Measurements from ENCODE around the gene ARHGEF6. TPM values are rescaled to one million over a fixed set of nuclear protein-coding genes. Genes with fewer than 3 reads are reported as not detected.
"Not testable (repeated sequence)": the region's sequence is repeated elsewhere in the genome, so short reads cannot be mapped to it uniquely, and the experiment has no call there.

The ARHGEF6 gene
- total and polyA plus RNA-seq, 3 donors from 2014 or later, result 5.7 to 7.0 (median 6.8) TPM

DNA sequence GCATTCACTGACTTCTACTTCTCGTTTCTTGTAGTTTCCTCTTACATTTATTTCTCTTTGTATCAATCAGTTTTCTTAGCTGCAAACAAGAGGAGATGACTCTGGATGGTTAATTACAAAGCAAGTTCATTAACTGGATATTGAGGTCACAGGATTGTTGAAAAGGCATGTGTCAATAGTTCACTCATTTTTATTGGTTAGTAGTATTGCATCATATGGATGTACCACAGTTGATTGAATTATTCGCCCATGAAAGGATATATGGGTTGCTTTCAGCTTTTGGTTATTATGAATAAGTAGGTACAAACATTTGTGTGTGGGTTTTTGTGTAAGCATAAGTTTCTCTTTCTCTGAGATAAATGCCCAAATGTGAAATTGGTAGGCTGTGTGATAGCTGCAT is 21.8 kb upstream of the ARHGEF6 start:
- intact Hi-C loops (cut with DNase I; ENCODE audit: low total_unique reads), result no loop called here
- Histone ChIP-seq H3K4me3 (no peak overlapping the region), H3K36me3 (ENCODE audit: low read depth, missing control alignments) (no peaks in the 10 kb centered on the region), H3K4me1 (no peaks in the 10 kb centered on the region), H3K9me3 (no peaks in the 10 kb centered on the region), H3K27ac (no peak overlapping the region), H3K27me3 (no peaks in the 10 kb centered on the region)
- 89 to 98% methylated on average over 2 of the region's 2 CpGs for WGBS, 2 donors
- no peak for DNase-seq
- TF ChIP-seq CTCF (IDR thresholded peaks at IDR 0.05) (no peak), POLR2A (IDR thresholded peaks at IDR 0.05) (no peak)

- intact Hi-C loops (cut with DNase I; ENCODE audit: low total_unique reads), result no loop called here
- Histone ChIP-seq H3K4me1 (no peaks in the 10 kb centered on the region), H3K27me3 (no peaks in the 10 kb centered on the region), H3K9me3 (no peaks in the 10 kb centered on the region), H3K27ac (no peak overlapping the region), H3K4me3 (no peak overlapping the region), H3K36me3 (ENCODE audit: low read depth, missing control alignments) (no peaks in the 10 kb centered on the region)
- TF ChIP-seq POLR2A (IDR thresholded peaks at IDR 0.05) (no peak), CTCF (IDR thresholded peaks at IDR 0.05) (no peak)
- 52 to 58% methylated on average over 3 of the region's 3 CpGs for WGBS, 2 donors
- no peak for DNase-seq
Observed at GRCh38 chrX:136797787-136798186, 17.1 kb upstream of the ARHGEF6 start.

DNA sequence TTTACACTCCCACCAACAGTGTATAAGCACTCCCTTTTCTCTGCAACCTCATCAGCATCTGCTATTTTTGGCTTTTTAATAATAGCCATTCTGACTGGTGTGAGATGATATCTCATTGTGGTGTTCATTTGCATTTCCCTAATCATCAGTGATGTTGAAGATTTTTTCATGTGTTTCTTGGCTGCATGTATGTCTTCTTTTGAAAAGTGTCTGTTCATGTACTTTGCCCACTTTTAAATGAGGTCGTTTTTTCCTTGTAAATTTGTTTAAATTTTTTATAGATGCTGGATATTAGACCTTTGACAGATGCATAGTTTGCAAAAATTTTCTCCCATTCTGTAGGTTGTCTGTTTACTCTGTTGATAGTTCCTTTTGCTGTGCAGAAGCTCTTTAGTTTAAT is 14.4 kb upstream of the ARHGEF6 start:
- H3K27ac ChIP-seq; H3K4me1 ChIP-seq; H3K27me3 ChIP-seq; H3K4me3 ChIP-seq; H3K36me3 ChIP-seq (ENCODE audit: low read depth, missing control alignments); H3K9me3 ChIP-seq; DNase-seq; intact Hi-C loops (cut with DNase I; ENCODE audit: low total_unique reads): not testable (repeated sequence)
- 89 to 96% methylated on average over 1 of the region's 1 CpG for WGBS, 2 donors

GRCh38 chrX:136794660-136795059 is 13.9 kb upstream of the ARHGEF6 start:
- H3K36me3 ChIP-seq (ENCODE audit: low read depth, missing control alignments); H3K4me3 ChIP-seq; H3K4me1 ChIP-seq; DNase-seq; H3K27ac ChIP-seq; H3K9me3 ChIP-seq; H3K27me3 ChIP-seq; intact Hi-C loops (cut with DNase I; ENCODE audit: low total_unique reads): not testable (repeated sequence)
- WGBS, 2 donors, result 90 to 100% methylated on average over 3 of the region's 3 CpGs

DNA sequence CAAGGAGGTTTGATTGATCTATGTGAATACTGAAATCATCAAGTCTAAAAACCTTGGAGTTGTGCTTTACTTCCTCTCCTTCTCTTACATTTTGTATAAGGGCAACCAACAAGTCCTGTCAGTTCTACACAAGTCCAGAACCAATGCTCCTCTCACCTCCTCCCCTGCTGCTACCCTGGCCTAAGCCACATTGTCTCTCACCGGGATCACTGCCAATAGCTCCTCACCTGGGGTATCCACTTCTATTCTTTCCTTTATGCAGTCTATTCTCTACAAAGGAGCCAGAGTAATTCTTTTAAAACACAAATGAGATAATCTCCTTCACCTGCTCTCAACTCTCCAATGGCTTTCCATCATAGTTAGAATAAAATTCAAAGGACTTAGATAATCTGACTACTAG is 13.3 kb upstream of the ARHGEF6 start:
- intact Hi-C loops (cut with DNase I; ENCODE audit: low total_unique reads), result no loop called here
- H3K9me3 ChIP-seq, result no peaks in the 10 kb centered on the region
- H3K27me3 ChIP-seq, result no peaks in the 10 kb centered on the region
- no peaks in the 10 kb centered on the region for H3K36me3 ChIP-seq (ENCODE audit: low read depth, missing control alignments)
- no peak for TF ChIP-seq POLR2A (IDR thresholded peaks at IDR 0.05)
- TF ChIP-seq CTCF (IDR thresholded peaks at IDR 0.05), result no peak
- 67 to 69% methylated on average over 1 of the region's 1 CpG for WGBS, 2 donors
- H3K4me3 ChIP-seq, result no peak overlapping the region
- no peaks in the 10 kb centered on the region for H3K4me1 ChIP-seq
- H3K27ac ChIP-seq, result no peak overlapping the region
- no peak for DNase-seq

GRCh38 chrX:136789856-136790255 is 9.1 kb upstream of the ARHGEF6 start:
- 59 to 65% methylated on average over 4 of the region's 4 CpGs for WGBS, 2 donors
- no peaks in the 10 kb centered on the region for H3K27me3 ChIP-seq

More at GRCh38 chrX:136789856-136790255, 9.1 kb upstream of the ARHGEF6 start:
- intact Hi-C loops (cut with DNase I; ENCODE audit: low total_unique reads), result no loop called here
- no peaks in the 10 kb centered on the region for H3K9me3 ChIP-seq
- H3K4me3 ChIP-seq, result no peak overlapping the region
- no peaks in the 10 kb centered on the region for H3K4me1 ChIP-seq
- TF ChIP-seq CTCF (IDR thresholded peaks at IDR 0.05) (no peak), POLR2A (IDR thresholded peaks at IDR 0.05) (no peak)
- H3K27ac ChIP-seq, result no peak overlapping the region
- DNase-seq, result no peak
- H3K36me3 ChIP-seq (ENCODE audit: low read depth, missing control alignments), result no peaks in the 10 kb centered on the region
